ENCODE results near the gene STRN4.

STRN4 gene

GRCh38 chr19:46737761-46738171 lies 8.5 kb downstream of the STRN4 start:
- no peak overlapping the region for H3K4me3 ChIP-seq (ENCODE audit: low read length)
- DNase-seq (ENCODE audit: low read depth), result no peak
- no peak for TF ChIP-seq CTCF (IDR thresholded peaks at IDR 0.05; ENCODE audit: insufficient read depth, low read depth, low read length, missing control alignments)

GRCh38 chr19:46737298-46737654 lies 9.0 kb downstream of the STRN4 start:
- DNase-seq (ENCODE audit: low read depth), result no peak
- no peak overlapping the region for H3K4me3 ChIP-seq (ENCODE audit: low read length)

GRCh38 chr19:46736531-46737297 lies 9.5 kb downstream of the STRN4 start:
- no peak overlapping the region for H3K4me3 ChIP-seq (ENCODE audit: low read length)
- DNase-seq (ENCODE audit: low read depth), result no peak
- TF ChIP-seq CTCF (IDR thresholded peaks at IDR 0.05; ENCODE audit: insufficient read depth, low read depth, low read length, missing control alignments), result no peak

More at GRCh38 chr19:46737298-46737654, 9.0 kb downstream of the STRN4 start:
- no peak for TF ChIP-seq CTCF (IDR thresholded peaks at IDR 0.05; ENCODE audit: insufficient read depth, low read depth, low read length, missing control alignments)

- H3K4me3 ChIP-seq (ENCODE audit: low read length), result no peak overlapping the region
- no peak for TF ChIP-seq CTCF (IDR thresholded peaks at IDR 0.05; ENCODE audit: insufficient read depth, low read depth, low read length, missing control alignments)
- no peak for DNase-seq (ENCODE audit: low read depth)
These were observed 12.5 kb downstream of the STRN4 start for GRCh38 chr19:46733690-46734292.

GRCh38 chr19:46732966-46733689 lies 13.1 kb downstream of the STRN4 start:
- DNase-seq (ENCODE audit: low read depth), result peak; percentile 33
- TF ChIP-seq CTCF (IDR thresholded peaks at IDR 0.05; ENCODE audit: insufficient read depth, low read depth, low read length, missing control alignments), result no peak
- H3K4me3 ChIP-seq (ENCODE audit: low read length), result no peak overlapping the region

GRCh38 chr19:46732172-46732938 lies 13.9 kb downstream of the STRN4 start:
- no peak overlapping the region for H3K4me3 ChIP-seq (ENCODE audit: low read length)
- no peak for DNase-seq (ENCODE audit: low read depth)
- no peak for TF ChIP-seq CTCF (IDR thresholded peaks at IDR 0.05; ENCODE audit: insufficient read depth, low read depth, low read length, missing control alignments)

Measured in epithelial cell of esophagus (primary cell).